ENCODE data around the gene BCAS3.

Gene BCAS3

DNA sequence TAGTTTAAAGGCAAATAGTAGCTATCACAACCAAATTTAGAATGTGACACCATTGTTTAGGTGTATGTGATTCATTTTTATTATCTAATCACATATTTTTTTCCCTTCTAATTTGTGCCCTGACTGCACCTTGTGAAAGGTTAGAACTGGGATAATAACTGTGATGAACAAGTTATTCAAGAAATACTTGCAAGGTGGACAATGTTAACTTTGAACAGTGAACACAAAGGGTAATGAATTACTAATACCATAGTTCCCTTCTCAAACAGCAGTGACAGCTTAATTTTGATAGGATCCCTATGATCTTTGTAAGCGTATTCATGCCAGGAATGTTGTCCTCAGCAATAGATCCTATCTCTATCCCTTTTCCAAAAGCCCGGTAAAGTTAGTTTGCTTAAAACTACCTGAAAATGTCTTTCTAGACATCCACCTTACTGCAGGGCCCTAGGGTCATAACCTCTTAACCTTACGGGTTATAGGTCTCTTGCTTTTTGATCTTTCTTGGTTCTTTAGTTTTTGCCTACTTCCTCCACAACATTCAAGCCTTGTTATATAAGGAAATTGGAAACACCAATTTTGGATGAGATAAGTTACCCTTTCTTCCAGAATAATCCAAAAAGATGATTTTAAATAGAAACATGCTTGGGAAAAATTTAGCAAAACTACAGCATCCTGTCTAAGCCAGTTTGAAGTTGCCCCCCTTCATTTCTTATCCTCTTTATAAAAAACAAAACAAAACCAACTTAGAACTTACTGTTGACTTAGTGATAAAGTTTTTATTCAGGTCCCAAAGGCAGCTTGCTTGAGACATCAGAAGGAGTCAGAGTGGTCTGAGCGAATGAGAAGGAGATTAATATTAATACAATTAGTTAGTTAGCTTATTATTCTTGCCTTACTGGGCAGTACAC is 522.0 kb downstream of the BCAS3 start:
- TF ChIP-seq, protein P1, sequence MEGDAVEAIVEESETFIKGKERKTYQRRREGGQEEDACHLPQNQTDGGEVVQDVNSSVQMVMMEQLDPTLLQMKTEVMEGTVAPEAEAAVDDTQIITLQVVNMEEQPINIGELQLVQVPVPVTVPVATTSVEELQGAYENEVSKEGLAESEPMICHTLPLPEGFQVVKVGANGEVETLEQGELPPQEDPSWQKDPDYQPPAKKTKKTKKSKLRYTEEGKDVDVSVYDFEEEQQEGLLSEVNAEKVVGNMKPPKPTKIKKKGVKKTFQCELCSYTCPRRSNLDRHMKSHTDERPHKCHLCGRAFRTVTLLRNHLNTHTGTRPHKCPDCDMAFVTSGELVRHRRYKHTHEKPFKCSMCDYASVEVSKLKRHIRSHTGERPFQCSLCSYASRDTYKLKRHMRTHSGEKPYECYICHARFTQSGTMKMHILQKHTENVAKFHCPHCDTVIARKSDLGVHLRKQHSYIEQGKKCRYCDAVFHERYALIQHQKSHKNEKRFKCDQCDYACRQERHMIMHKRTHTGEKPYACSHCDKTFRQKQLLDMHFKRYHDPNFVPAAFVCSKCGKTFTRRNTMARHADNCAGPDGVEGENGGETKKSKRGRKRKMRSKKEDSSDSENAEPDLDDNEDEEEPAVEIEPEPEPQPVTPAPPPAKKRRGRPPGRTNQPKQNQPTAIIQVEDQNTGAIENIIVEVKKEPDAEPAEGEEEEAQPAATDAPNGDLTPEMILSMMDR (IDR thresholded peaks at IDR 0.05; ENCODE audit: control insufficient read depth, insufficient read depth, low read depth, low read length, missing control alignments) = no peak
- no peak overlapping the region for H3K4me3 ChIP-seq (ENCODE audit: control insufficient read depth, low read depth, low read length)
- no peak for DNase-seq (ENCODE audit: low read depth)

DNA sequence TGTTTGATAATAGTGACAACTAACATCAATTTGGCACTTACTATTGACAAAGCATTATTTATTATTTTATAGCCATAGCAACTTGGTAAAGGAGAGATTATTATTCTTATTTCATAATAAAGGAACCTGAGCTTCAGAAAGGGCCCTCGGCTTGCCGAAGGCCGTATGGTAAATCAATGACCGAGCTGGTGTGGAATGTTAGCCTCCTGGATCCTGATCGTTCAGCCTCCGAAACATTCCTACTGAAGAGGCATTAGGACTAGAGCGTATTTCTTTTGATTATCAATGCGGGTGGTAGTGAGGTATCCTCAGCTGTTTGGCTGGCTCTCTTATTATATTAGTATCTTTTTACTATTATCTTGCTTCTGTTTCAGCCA is 522.7 kb downstream of the BCAS3 start:
- TF ChIP-seq, protein P1 (IDR thresholded peaks at IDR 0.05; ENCODE audit: control insufficient read depth, insufficient read depth, low read depth, low read length, missing control alignments) = no peak
- DNase-seq (ENCODE audit: low read depth) = no peak
- H3K4me3 ChIP-seq (ENCODE audit: control insufficient read depth, low read depth, low read length) = no peak overlapping the region

DNA sequence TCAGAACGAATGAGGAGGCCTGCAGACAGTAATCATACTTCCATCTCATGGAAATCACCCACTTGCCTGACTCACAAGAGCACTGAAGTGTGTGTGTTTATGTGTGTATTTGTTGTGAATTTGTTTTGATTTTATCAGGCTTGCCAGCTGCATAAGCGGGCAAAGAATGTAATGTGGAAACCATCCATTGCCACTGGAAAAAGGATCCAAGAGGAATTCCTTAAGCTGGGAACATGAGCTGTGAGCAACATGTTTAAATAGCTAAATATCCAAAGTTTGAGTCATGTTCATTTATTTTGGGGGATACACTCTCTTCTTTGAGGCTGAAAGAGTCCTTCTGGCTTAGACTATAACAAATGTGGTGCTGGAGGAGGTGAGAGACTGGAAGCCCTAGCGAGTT is 523.6 kb downstream of the BCAS3 start:
- TF ChIP-seq, protein P1 (IDR thresholded peaks at IDR 0.05; ENCODE audit: control insufficient read depth, insufficient read depth, low read depth, low read length, missing control alignments) = no peak
- H3K4me3 ChIP-seq (ENCODE audit: control insufficient read depth, low read depth, low read length) = no peak overlapping the region
- DNase-seq (ENCODE audit: low read depth) = peak; percentile 91

DNA sequence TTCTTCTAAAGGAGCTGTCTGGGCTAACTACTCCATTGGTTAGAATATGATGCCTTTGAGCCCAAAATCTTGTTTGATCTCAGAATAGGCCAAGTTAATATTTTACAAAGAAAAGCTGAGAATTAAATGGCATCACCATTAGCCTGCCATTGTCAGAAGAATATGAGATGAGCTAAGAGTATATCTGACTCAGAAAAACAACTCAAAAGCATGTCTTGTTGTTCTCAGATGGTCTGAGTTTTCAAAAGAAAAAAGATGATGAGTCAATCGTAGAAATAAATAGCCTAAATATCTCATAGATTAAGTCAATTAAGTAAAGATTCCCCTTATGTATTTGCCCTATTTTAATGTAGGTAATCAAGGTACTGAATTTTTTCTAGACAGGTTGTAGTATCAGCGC is 524.9 kb downstream of the BCAS3 start:
- no peak overlapping the region for H3K4me3 ChIP-seq (ENCODE audit: control insufficient read depth, low read depth, low read length)
- no peak for DNase-seq (ENCODE audit: low read depth)
- TF ChIP-seq, protein P1 (IDR thresholded peaks at IDR 0.05; ENCODE audit: control insufficient read depth, insufficient read depth, low read depth, low read length, missing control alignments) = no peak

DNA sequence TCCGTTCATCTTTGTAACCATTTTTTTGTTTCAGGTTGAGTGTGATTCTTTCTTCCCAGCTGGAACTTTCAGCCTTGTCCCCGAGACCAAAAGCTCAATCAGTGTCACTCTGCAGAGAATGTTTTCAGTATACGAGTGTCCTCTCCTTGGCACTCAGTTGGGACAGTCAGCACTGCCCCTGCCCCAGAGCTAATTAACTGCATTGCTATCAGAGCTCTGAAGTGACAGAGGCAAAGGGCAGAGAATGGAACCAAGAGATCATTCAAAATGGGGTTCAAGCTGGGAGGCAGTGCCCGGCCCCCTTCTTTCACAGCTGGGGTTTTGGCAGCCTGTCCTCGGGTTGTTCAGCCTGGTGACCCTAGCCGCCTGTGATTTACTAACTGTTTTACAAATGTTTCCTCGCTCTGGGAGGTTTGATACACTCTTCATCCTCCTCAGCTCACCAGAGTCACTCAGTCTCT is 526.0 kb downstream of the BCAS3 start:
- TF ChIP-seq, protein P1 (IDR thresholded peaks at IDR 0.05; ENCODE audit: control insufficient read depth, insufficient read depth, low read depth, low read length, missing control alignments) = no peak
- DNase-seq (ENCODE audit: low read depth) = no peak
- H3K4me3 ChIP-seq (ENCODE audit: control insufficient read depth, low read depth, low read length) = no peak overlapping the region

DNA sequence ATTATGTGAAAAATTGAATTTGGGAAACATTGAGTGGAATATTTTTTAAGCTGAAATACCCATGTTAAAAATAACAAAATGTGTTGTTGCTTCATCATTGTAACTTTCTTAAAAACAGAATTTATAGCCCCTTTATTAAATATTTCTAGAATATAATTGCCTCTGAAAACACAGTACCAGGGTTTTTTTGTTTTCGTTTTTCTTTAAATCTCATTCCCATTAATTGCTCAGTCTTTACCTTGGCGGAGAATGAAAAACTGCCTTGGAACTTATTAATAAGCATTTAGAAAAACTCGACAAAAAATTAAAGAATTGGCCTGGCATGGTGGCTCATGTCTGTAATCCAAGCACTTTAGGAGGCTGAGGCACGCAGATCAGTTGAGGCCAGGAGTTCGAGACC is 526.8 kb downstream of the BCAS3 start:
- TF ChIP-seq, protein P1 (IDR thresholded peaks at IDR 0.05; ENCODE audit: control insufficient read depth, insufficient read depth, low read depth, low read length, missing control alignments) = no peak
- H3K4me3 ChIP-seq (ENCODE audit: control insufficient read depth, low read depth, low read length) = no peak overlapping the region
- no peak for DNase-seq (ENCODE audit: low read depth)
